Panc1 (cell line): ENCODE results near the gene DACH2.

ENCODE experiments used
- POLR2AphosphoS5 ChIP-seq: IDR thresholded peaks from 2 replicates; pipeline ENCODE4 v1.6.1; 2012; ENCODE audit warnings: mild to moderate bottlenecking, low read depth, low read length, moderate library complexity
- REST ChIP-seq, 2 experiments: IDR thresholded peaks; 2 replicates each; pipeline ENCODE4 v1.6.1; 2011 to 2012; ENCODE audit warnings: low read depth in 2 of 2, control low read depth in 1 of 2, low read length in 1 of 2, mild to moderate bottlenecking in 1 of 2, moderate library complexity in 1 of 2; ENCODE audit not compliant: insufficient read depth in 1 of 2
- SIN3A ChIP-seq: IDR thresholded peaks from 2 replicates; pipeline ENCODE4 v1.6.1; 2012; ENCODE audit warnings: low read depth, mild to moderate bottlenecking, low read length, moderate library complexity, borderline replicate concordance; ENCODE audit not compliant: insufficient read depth
- TF ChIP-seq, protein P1 (sequence below): fragments of 450-650 bp; IDR thresholded peaks from 2 replicates; pipeline ENCODE4 v1.5.1; 2017; ENCODE audit warnings: mild to moderate bottlenecking

DNA sequence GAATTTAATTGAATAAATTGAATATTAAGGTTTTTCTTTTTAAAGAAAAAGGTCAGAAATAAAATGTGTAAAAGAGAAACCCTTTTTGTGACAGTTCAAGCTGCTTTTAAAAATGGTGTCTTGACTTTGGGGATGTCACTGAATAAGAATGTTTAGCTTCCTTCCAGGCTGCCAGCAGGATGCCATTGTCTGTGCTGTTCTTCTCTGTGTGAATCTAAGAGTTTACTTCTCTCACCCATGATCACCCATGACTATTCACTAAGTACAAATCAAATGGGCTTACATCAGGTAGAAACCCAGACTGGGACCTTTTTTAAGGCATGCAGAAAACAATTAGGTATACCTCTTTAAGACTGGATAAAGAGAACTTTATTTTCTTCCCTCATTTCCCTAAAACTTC lies 115.3 kb downstream of the DACH2 start:
- TF ChIP-seq, protein P1, sequence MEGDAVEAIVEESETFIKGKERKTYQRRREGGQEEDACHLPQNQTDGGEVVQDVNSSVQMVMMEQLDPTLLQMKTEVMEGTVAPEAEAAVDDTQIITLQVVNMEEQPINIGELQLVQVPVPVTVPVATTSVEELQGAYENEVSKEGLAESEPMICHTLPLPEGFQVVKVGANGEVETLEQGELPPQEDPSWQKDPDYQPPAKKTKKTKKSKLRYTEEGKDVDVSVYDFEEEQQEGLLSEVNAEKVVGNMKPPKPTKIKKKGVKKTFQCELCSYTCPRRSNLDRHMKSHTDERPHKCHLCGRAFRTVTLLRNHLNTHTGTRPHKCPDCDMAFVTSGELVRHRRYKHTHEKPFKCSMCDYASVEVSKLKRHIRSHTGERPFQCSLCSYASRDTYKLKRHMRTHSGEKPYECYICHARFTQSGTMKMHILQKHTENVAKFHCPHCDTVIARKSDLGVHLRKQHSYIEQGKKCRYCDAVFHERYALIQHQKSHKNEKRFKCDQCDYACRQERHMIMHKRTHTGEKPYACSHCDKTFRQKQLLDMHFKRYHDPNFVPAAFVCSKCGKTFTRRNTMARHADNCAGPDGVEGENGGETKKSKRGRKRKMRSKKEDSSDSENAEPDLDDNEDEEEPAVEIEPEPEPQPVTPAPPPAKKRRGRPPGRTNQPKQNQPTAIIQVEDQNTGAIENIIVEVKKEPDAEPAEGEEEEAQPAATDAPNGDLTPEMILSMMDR: no peak
- no peak for TF ChIP-seq POLR2AphosphoS5
- TF ChIP-seq SIN3A: no peak
- no peak for TF ChIP-seq REST (IDR thresholded peaks at IDR 0.05; ENCODE audit: insufficient read depth in 1 of 2, low read depth in 2 of 2, low read length in 1 of 2)
